ENCODE measurements around the gene RNGTT. TPM values are rescaled to one million over a fixed set of nuclear protein-coding genes. Genes with fewer than 3 reads are reported as not detected.

RNGTT gene
- total RNA-seq, 1 donor from 2014 or later, result 16.5 TPM

DNA sequence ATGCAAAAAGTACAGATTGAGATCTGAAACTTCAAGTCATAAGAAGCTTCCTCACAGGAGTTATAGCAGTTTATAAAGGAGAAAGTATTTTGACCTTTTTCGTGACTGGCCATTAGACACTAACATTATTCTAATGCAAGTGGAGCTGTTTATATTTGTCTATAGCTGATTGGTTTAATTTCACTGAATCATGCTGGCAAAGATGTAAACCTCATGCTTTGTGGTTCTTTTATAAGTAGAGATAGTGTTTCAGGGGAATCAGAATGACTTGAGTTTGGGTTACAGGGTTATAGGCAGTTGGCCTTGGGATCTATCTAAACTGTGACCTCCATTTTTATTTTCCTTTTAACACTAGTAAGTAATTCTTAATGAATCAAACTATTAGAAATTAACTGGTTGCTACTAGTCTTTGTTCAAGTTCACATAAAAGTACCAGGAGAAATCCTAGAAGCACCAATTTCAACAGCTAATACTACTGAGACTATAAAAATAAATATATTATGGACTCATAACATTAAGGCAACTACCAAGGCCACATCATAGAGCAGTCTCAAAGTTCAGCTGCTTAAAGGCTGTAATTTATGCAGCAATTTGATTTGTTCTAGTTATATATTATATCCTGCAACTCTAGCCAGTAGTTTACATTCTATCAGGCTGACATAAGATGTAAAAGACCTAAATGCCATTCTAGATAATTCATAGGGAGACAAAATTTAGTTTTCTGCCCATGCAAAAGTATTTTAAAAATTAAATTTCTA is 94.0 kb downstream of the RNGTT start:
- TF ChIP-seq, protein P1, sequence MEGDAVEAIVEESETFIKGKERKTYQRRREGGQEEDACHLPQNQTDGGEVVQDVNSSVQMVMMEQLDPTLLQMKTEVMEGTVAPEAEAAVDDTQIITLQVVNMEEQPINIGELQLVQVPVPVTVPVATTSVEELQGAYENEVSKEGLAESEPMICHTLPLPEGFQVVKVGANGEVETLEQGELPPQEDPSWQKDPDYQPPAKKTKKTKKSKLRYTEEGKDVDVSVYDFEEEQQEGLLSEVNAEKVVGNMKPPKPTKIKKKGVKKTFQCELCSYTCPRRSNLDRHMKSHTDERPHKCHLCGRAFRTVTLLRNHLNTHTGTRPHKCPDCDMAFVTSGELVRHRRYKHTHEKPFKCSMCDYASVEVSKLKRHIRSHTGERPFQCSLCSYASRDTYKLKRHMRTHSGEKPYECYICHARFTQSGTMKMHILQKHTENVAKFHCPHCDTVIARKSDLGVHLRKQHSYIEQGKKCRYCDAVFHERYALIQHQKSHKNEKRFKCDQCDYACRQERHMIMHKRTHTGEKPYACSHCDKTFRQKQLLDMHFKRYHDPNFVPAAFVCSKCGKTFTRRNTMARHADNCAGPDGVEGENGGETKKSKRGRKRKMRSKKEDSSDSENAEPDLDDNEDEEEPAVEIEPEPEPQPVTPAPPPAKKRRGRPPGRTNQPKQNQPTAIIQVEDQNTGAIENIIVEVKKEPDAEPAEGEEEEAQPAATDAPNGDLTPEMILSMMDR (IDR thresholded peaks at IDR 0.05; ENCODE audit: unreplicated experiment), result no peak
- Mint-ChIP-seq H3K36me3 (ENCODE audit: insufficient read depth) (no peaks in the 10 kb centered on the region), H3K4me3 (ENCODE audit: low read depth) (no peak overlapping the region), H3K27me3 (no peaks in the 10 kb centered on the region), H3K9me3 (ENCODE audit: low read depth) (no peaks in the 10 kb centered on the region), H3K27ac (no peak overlapping the region), H3K4me1 (ENCODE audit: low read depth) (peaks cover 9% of the 10 kb centered on the region)
- no peak for DNase-seq (ENCODE audit: low spot score, unreplicated experiment)

DNA sequence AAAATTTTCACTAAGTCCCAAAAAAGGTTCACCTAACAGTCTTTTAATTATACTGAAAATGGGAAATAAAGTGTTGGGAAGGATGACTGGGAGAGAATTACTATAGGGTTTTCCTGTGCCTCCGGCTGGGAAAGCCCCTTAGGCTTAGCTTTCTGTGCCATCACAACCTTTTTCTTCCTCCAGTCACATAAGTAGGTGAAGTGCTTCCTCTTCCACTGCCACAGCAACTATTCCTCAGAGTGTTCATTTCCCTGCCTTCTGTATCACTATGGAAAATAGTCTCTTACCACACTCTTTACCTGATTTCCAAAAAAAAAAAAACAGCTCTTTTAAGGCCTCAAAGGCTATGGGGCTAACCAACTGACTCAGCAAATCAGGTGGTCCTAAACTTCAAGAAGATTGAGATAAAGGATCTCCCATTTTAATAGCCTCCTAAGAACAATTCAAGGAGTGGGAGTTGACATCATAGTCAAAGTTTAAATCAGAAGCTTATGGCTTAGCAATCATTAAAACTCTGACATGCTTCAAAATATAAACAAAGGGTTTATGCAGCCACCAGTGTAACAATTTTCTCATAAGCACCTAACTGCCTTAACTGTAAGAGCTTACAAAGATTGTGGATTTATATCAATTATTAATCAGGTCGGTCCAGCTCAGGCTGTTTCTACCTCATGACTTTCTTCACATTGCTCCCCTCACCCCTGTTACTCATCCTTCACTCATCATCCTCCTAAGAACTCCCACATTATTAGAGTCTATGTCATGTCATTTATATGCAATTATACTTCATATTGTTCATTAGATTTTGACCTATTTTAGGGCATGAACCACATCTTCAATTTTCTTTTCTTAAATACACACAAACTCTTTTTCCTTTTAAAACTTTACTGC is 95.3 kb downstream of the RNGTT start:
- TF ChIP-seq, protein P1 (IDR thresholded peaks at IDR 0.05; ENCODE audit: unreplicated experiment), result no peak
- Mint-ChIP-seq H3K9me3 (ENCODE audit: low read depth) (no peaks in the 10 kb centered on the region), H3K4me1 (ENCODE audit: low read depth) (peaks cover 5% of the 10 kb centered on the region), H3K4me3 (ENCODE audit: low read depth) (no peak overlapping the region), H3K27ac (no peak overlapping the region), H3K36me3 (ENCODE audit: insufficient read depth) (no peaks in the 10 kb centered on the region), H3K27me3 (no peaks in the 10 kb centered on the region)
- DNase-seq (ENCODE audit: low spot score, unreplicated experiment), result no peak

DNA sequence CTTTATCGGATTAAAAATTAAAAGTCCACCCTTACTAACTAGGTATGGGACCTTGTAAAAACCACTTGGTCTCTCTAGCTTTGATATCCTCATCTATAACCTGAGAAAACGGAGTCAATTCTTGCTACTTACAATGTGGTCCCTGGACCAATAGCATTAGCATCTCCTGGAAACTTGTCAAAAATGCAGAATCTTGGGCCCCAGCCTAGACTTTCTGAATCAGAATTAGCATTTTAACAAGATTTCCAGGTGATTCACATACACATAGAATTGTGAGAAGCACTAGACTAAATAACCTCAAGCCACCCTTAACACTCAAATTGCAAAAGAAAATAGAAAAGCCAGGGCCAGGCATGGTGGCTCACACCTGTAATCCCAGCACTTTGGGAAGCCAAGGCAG is 96.6 kb downstream of the RNGTT start:
- no peak overlapping the region for H3K4me3 Mint-ChIP-seq (ENCODE audit: low read depth)
- no peaks in the 10 kb centered on the region for H3K9me3 Mint-ChIP-seq (ENCODE audit: low read depth)
- H3K27me3 Mint-ChIP-seq, result no peaks in the 10 kb centered on the region
- H3K4me1 Mint-ChIP-seq (ENCODE audit: low read depth), result no peaks in the 10 kb centered on the region
- no peak overlapping the region for H3K27ac Mint-ChIP-seq
- TF ChIP-seq, protein P1 (IDR thresholded peaks at IDR 0.05; ENCODE audit: unreplicated experiment), result no peak
- no peak for DNase-seq (ENCODE audit: low spot score, unreplicated experiment)
- no peaks in the 10 kb centered on the region for H3K36me3 Mint-ChIP-seq (ENCODE audit: insufficient read depth)

DNA sequence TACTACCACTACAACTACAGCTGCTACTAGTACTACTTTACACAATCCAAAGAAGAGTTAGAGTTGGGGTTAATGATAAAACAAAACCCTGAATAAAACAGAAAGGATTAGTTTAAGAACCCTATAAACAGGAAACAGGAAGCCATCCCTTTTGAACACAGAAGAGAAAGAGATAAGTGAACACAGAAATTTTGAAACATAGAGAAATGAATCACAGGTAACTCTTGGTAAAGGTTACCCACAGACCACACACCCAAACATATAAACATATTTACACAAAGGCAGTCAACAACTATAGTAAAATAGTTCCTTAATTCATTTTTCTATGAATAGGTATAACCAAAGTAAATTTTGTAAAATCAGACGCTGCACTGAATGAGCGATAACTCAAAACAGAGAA is 98.1 kb downstream of the RNGTT start:
- DNase-seq (ENCODE audit: low spot score, unreplicated experiment), result no peak
- Mint-ChIP-seq H3K27me3 (no peaks in the 10 kb centered on the region), H3K4me3 (ENCODE audit: low read depth) (no peak overlapping the region)

More for the DNA sequence above, 98.1 kb downstream of the RNGTT start:
- Mint-ChIP-seq H3K4me1 (ENCODE audit: low read depth) (no peaks in the 10 kb centered on the region), H3K36me3 (ENCODE audit: insufficient read depth) (no peaks in the 10 kb centered on the region), H3K27ac (no peak overlapping the region), H3K9me3 (ENCODE audit: low read depth) (no peaks in the 10 kb centered on the region)
- TF ChIP-seq, protein P1 (IDR thresholded peaks at IDR 0.05; ENCODE audit: unreplicated experiment), result no peak
